SKM-1 treated with dmso at 0.1 percent for 144 hours (cell line): ENCODE measurements around the gene CAMK2D.

Experiments
- DNase-seq: peaks from one replicate; lab custom pipeline; 2025; ENCODE audit not compliant: unreplicated experiment; lab: John Stamatoyannopoulos, UW

The CAMK2D gene

DNA sequence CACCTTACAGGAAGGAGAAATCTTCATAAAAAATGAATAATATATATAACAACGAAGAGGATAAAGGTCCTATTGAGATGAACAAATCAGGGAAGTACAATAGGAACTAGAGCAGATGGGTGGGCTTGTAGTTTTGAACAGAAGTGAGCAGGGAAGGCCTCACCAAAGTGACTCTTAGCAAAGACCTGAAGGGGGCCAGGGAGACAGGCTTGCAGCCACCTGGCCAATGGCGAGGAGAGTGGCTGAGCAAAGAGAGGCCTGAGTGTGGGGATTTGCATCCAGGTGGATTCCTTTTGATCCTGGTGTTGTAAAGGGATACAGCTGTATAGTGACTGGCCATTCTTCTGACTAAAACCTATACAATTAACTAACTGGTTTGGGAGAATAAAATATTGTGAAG, 354.1 kb downstream of the CAMK2D start:
- DNase-seq, result no peak

DNA sequence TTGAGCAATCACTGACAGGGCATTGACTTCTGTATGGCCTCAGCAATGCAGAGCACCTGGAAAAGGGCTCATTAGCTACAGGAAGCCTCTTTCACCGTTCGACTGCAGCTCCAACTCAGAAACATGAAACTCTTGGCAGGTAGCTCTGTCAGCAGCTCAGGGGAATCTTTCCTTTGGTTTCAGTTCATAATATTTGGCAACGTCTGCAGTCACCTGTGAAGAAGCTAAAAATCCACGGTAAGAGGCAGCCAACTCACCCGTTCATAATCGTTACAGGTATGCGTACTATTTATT, 354.9 kb downstream of the CAMK2D start:
- no peak for DNase-seq

DNA sequence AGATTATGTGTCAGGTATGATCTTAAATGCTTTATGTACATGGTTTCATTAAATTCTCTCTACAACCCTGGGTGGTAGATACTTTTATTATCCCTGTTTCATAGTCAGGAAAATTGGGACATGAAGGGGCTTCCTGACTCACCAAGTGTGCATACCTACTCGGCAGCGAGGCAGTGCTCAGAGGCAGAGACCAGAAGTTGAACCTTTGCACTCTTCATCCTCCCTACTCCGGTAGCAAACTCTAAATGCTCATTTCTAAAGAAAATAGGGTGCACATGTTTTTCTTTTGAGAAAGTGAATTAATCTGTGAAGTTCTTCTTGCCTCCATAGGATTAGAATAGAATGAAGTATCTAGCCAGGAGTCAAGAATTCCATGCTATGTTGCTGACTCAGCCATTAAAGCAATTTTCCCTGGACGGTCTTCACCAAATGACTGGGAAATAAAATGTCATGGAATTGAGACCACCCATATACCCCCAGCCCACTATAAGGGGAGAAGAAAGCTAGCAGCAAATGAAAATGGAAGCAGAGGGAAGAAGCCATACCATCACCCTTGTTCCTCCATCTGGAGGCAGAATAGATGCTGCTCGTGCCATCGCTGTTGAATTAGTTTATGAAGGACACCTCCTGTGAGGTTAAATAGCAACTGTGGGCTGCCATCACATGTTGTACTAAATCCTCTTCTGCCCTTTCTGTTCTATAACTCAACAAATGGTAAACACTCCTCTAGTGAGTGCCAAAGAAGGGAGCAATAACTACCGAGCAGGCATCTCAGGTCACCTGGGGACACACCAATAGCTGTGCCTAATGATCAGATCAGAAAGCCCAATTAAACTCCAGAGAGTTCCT, 355.4 kb downstream of the CAMK2D start:
- DNase-seq, result no peak

DNA sequence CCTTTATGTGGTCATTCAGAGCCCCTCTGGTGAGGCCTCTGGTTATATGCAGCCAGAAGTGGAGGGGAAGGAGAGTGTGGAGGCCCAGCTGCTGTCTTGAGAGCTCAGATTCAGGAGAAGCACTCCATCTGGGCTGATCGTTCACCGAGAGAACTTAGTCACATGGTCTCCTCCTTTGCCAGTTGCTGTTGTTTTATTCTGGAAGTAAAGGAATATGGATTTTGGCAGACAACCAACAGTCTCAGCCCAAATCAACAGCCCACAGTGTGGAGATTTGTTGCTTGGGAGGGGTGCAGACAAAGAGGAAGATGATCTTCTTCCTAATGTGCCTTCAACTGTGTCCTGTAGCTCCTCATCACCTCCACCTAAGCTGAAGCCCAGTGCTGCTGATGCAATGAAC, 356.7 kb downstream of the CAMK2D start:
- no peak for DNase-seq

DNA sequence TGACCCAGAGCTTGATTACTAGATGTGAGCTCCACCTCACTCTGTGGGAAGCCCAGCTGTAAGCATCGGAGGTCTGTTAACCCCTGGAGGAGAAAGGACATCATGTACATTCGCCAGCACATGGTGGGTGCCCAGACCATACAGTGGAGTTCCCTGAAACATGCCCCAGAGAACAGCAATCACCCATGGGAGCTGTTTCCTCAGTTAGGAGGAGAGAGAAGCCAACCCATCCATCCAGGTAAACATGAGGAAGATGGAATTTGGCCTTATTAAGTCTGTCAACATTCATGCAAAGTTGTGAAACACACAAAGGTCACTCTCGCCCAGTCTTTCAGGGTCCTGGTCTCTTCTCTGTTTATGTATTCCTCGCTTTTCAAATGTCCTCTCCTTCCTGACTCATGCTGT, 357.4 kb downstream of the CAMK2D start:
- no peak for DNase-seq
